Suprapubic skin (tissue), 4 donors: ENCODE measurements around the gene ERAP2. TPM values are rescaled to one million over a fixed set of nuclear protein-coding genes. Genes with fewer than 3 reads are reported as not detected.

Experiments
- DNase-seq, 2 donors: peaks; one replicate each; pipeline ENCODE4 v3.0.0-alpha.2; 2019; ENCODE audit warnings: low spot score in 2 of 2
- H3K27ac ChIP-seq: fragments of 200-600 bp; sonication (generic); one replicate; pipeline ENCODE4 v1.5.1; 2019
- H3K27me3 ChIP-seq: fragments of 200-600 bp; sonication (generic); one replicate; pipeline ENCODE4 v1.5.1; 2019
- H3K36me3 ChIP-seq: fragments of 200-600 bp; sonication (generic); one replicate; pipeline ENCODE4 v1.5.1; 2019
- H3K4me1 ChIP-seq: fragments of 200-600 bp; sonication (generic); one replicate; pipeline ENCODE4 v1.5.1; 2019
- H3K4me3 ChIP-seq: fragments of 200-600 bp; sonication (generic); one replicate; pipeline ENCODE4 v1.5.1; 2019; ENCODE audit warnings: mild to moderate bottlenecking
- H3K9me3 ChIP-seq: fragments of 200-600 bp; sonication (generic); one replicate; pipeline ENCODE4 v1.5.1; 2019
- CTCF ChIP-seq, 2 donors: fragments of 200-600 bp in 1 of 2; fragments of 450-650 bp in 1 of 2; sonication (generic) in 1 of 2; IDR thresholded peaks; one replicate each; pipeline ENCODE4 v1.5.1; 2016 to 2019; ENCODE audit warnings: antibody characterized with exemption in 2 of 2, mild to moderate bottlenecking in 1 of 2, moderate library complexity in 1 of 2
- EP300 ChIP-seq: sonication (generic); formaldehyde crosslinking; IDR thresholded peaks from one replicate; pipeline ENCODE4 v1.6.1; 2017; ENCODE audit warnings: antibody characterized with exemption
- POLR2A ChIP-seq, 2 donors: fragments of 450-650 bp; IDR thresholded peaks; one replicate each; pipeline ENCODE4 v1.6.1; 2017; ENCODE audit warnings: antibody characterized with exemption in 2 of 2, mild to moderate bottlenecking in 2 of 2, moderate library complexity in 2 of 2
- POLR2AphosphoS5 ChIP-seq, 3 donors: sonication (generic); formaldehyde crosslinking; IDR thresholded peaks; one replicate each; pipeline ENCODE4 v1.6.1; 2017; ENCODE audit warnings: antibody characterized with exemption in 3 of 3
- WGBS: methylation state at CpG from one replicate; pipeline ENCODE4 v1.1.5; 2018; 5-methylcytosine and 5-hydroxymethylcytosine counted together
- total RNA-seq, 4 donors: library from RNA; depleted of rRNA; stranded (reverse); fragments of >200 nt; gene quantifications; one replicate each; pipeline ENCODE4 v1.1.0, GENCODE V29; 2016

The ERAP2 gene
- total RNA-seq, 4 donors from 2014 or later = 9.0 to 14.0 (median 11.5) TPM

- H3K27ac ChIP-seq = no peak overlapping the region
- no peaks in the 10 kb centered on the region for H3K27me3 ChIP-seq
- TF ChIP-seq POLR2AphosphoS5 (IDR thresholded peaks at IDR 0.05) = no peak
- TF ChIP-seq CTCF (IDR thresholded peaks at IDR 0.05) = no peak
- TF ChIP-seq POLR2A (IDR thresholded peaks at IDR 0.05) = no peak
- no peak for TF ChIP-seq EP300
- peaks cover 22% of the 10 kb centered on the region for H3K4me1 ChIP-seq
- H3K9me3 ChIP-seq = no peaks in the 10 kb centered on the region
- no peaks in the 10 kb centered on the region for H3K36me3 ChIP-seq
- 97% methylated on average over 3 of the region's 3 CpGs for WGBS
- no peak for DNase-seq
- H3K4me3 ChIP-seq = no peak overlapping the region
Measured at GRCh38 chr5:96952118-96952750, 75.9 kb downstream of the ERAP2 start.

GRCh38 chr5:96952974-96953730 is 76.9 kb downstream of the ERAP2 start:
- Histone ChIP-seq H3K4me1 (peaks cover 30% of the 10 kb centered on the region), H3K36me3 (no peaks in the 10 kb centered on the region), H3K9me3 (no peaks in the 10 kb centered on the region), H3K4me3 (no peak overlapping the region), H3K27me3 (no peaks in the 10 kb centered on the region), H3K27ac (peak overlapping the region; percentile 3)
- WGBS = 56% methylated on average over 7 of the region's 7 CpGs
- DNase-seq = no peak
- no peak for TF ChIP-seq POLR2AphosphoS5 (IDR thresholded peaks at IDR 0.05)
- TF ChIP-seq EP300 = no peak
- TF ChIP-seq CTCF (IDR thresholded peaks at IDR 0.05) = no peak
- TF ChIP-seq POLR2A (IDR thresholded peaks at IDR 0.05) = no peak

- Histone ChIP-seq H3K4me3 (no peak overlapping the region), H3K4me1 (peaks cover 48% of the 10 kb centered on the region), H3K36me3 (no peaks in the 10 kb centered on the region), H3K27ac (no peak overlapping the region), H3K27me3 (no peaks in the 10 kb centered on the region), H3K9me3 (no peaks in the 10 kb centered on the region)
- WGBS = 88% methylated on average over 4 of the region's 4 CpGs
- DNase-seq = no peak
- no peak for TF ChIP-seq POLR2A (IDR thresholded peaks at IDR 0.05)
- no peak for TF ChIP-seq POLR2AphosphoS5 (IDR thresholded peaks at IDR 0.05)
- no peak for TF ChIP-seq CTCF (IDR thresholded peaks at IDR 0.05)
- TF ChIP-seq EP300 = no peak
Measured at GRCh38 chr5:96957254-96958049, 81.2 kb downstream of the ERAP2 start.

- H3K27ac ChIP-seq = no peak overlapping the region
Measured at GRCh38 chr5:96958977-96959376, 82.7 kb downstream of the ERAP2 start.

More at GRCh38 chr5:96958977-96959376, 82.7 kb downstream of the ERAP2 start:
- no peaks in the 10 kb centered on the region for H3K27me3 ChIP-seq
- H3K4me1 ChIP-seq = peaks cover 48% of the 10 kb centered on the region
- DNase-seq = no peak
- H3K36me3 ChIP-seq = no peaks in the 10 kb centered on the region
- H3K9me3 ChIP-seq = no peaks in the 10 kb centered on the region
- no peak for TF ChIP-seq POLR2A (IDR thresholded peaks at IDR 0.05)
- TF ChIP-seq POLR2AphosphoS5 (IDR thresholded peaks at IDR 0.05) = no peak
- no peak for TF ChIP-seq EP300
- TF ChIP-seq CTCF (IDR thresholded peaks at IDR 0.05) = no peak
- 94% methylated on average over 5 of the region's 5 CpGs for WGBS
- no peak overlapping the region for H3K4me3 ChIP-seq
